Activated CD4-positive, alpha-beta T cell treated with anti-CD3 and anti-CD28 coated beads, Interleukin-2, amount 50 U/mL, for 16 hours (primary cell): ENCODE results near the gene RTL10.

ENCODE experiments used
- DNase-seq: peaks from one replicate; pipeline ENCODE4 v3.0.0-alpha.2; 2020

The RTL10 gene

GRCh38 chr22:19807161-19807913, 47.3 kb downstream of the RTL10 start:
- DNase-seq, result no peak

- DNase-seq, result no peak
Observed at GRCh38 chr22:19806213-19807160, 48.2 kb downstream of the RTL10 start.

GRCh38 chr22:19805821-19806212, 48.9 kb downstream of the RTL10 start:
- no peak for DNase-seq
